ENCODE data around the gene TCIRG1. TPM values are rescaled to one million over a fixed set of nuclear protein-coding genes. Genes with fewer than 3 reads are reported as not detected.

TCIRG1 gene
- total and polyA plus RNA-seq, 12 donors, result 28.4 to 1,150 (median 258) TPM

GRCh38 chr11:68020575-68020974 lies 18.2 kb upstream of the TCIRG1 start:
- intact Hi-C loops (cut with DNase I), result no loop called here
- 23 to 40% (median 33%) methylated on average over 9 to 11 of the region's 11 CpGs for WGBS, 4 donors
- no peaks in the 10 kb centered on the region for H3K9me3 ChIP-seq (replicated peaks in 1 of 3)
- H3K27ac ChIP-seq, result peak overlapping the region in 3 of 5 donors; percentile 41 to 62 (median 62)
- no peaks in the 10 kb centered on the region for H3K27me3 ChIP-seq
- DNase-seq, result peak in 6 of 7 donors; percentile 70 to 81 (median 78)
- peaks cover 8 to 33% of the 10 kb centered on the region in 2 donors for H3K4me1 ChIP-seq (replicated peaks in 1 of 2)
- TF ChIP-seq POLR2A (IDR thresholded peaks at IDR 0.05) (peak in 1 of 2 donors; percentile 29), CTCF (IDR thresholded peaks at IDR 0.05) (peak; percentile 28 to 65 (median 40))
- H3K36me3 ChIP-seq (replicated peaks in 1 of 2), result peaks cover 0 to 5% of the 10 kb centered on the region in 2 donors
- H3K4me3 ChIP-seq, result no peak overlapping the region

- peak in 3 of 7 donors; percentile 60 to 70 (median 70) for DNase-seq
- Histone ChIP-seq H3K4me3 (no peak overlapping the region), H3K27ac (peak overlapping the region in 3 of 5 donors; percentile 41 to 62 (median 62)), H3K9me3 (replicated peaks in 1 of 3) (no peaks in the 10 kb centered on the region), H3K36me3 (replicated peaks in 1 of 2) (peaks cover 0 to 5% of the 10 kb centered on the region in 2 donors), H3K4me1 (replicated peaks in 1 of 2) (peaks cover 8 to 33% of the 10 kb centered on the region in 2 donors), H3K27me3 (no peaks in the 10 kb centered on the region)
- TF ChIP-seq POLR2A (IDR thresholded peaks at IDR 0.05) (no peak), CTCF (IDR thresholded peaks at IDR 0.05) (peak in 5 of 6 experiments; percentile 22 to 44 (median 39))
- 69 to 91% (median 76%) methylated on average over 7 to 27 of the region's 27 CpGs for WGBS, 4 donors
- intact Hi-C loops (cut with DNase I), result no loop called here
Observed at GRCh38 chr11:68021167-68021787, 17.5 kb upstream of the TCIRG1 start.

GRCh38 chr11:68022531-68022930 lies 16.3 kb upstream of the TCIRG1 start:
- H3K9me3 ChIP-seq (replicated peaks in 1 of 3), result no peaks in the 10 kb centered on the region
- H3K27ac ChIP-seq, result no peak overlapping the region
- WGBS, 4 donors, result 85 to 93% (median 91%) methylated on average over 2 to 13 of the region's 13 CpGs
- H3K4me3 ChIP-seq, result no peak overlapping the region
- TF ChIP-seq POLR2A (IDR thresholded peaks at IDR 0.05) (no peak), CTCF (IDR thresholded peaks at IDR 0.05) (no peak)
- no peaks in the 10 kb centered on the region for H3K27me3 ChIP-seq
- H3K4me1 ChIP-seq (replicated peaks in 1 of 2), result peaks cover 2 to 25% of the 10 kb centered on the region in 2 donors
- no peak for DNase-seq
- H3K36me3 ChIP-seq (replicated peaks in 1 of 2), result peaks cover 0 to 5% of the 10 kb centered on the region in 2 donors
- intact Hi-C loops (cut with DNase I), result no loop called here

GRCh38 chr11:68024508-68024907 lies 14.3 kb upstream of the TCIRG1 start:
- H3K9me3 ChIP-seq (replicated peaks in 1 of 3), result no peaks in the 10 kb centered on the region
- no peak overlapping the region for H3K4me3 ChIP-seq
- H3K4me1 ChIP-seq (replicated peaks in 1 of 2), result peaks cover 10 to 33% of the 10 kb centered on the region in 2 donors
- TF ChIP-seq CTCF (IDR thresholded peaks at IDR 0.05) (no peak), POLR2A (IDR thresholded peaks at IDR 0.05) (no peak)
- peaks cover 0 to 5% of the 10 kb centered on the region in 2 donors for H3K36me3 ChIP-seq (replicated peaks in 1 of 2)
- no peak for DNase-seq
- H3K27me3 ChIP-seq, result no peaks in the 10 kb centered on the region
- 80 to 91% (median 89%) methylated on average over 5 of the region's 5 CpGs for WGBS, 4 donors
- no peak overlapping the region for H3K27ac ChIP-seq
- intact Hi-C loops (cut with DNase I), result no loop called here

All from adrenal gland (tissue), 12 donors.